KG1 (cell line): ENCODE data around the gene NPIPA3.
"Not testable (repeated sequence)": the region's sequence is repeated elsewhere in the genome, so short reads cannot be mapped to it uniquely, and the experiment has no call there.

Experiments
- DNase-seq: peaks from one replicate; lab custom pipeline; 2025; lab: John Stamatoyannopoulos, UW

NPIPA3 gene

DNA sequence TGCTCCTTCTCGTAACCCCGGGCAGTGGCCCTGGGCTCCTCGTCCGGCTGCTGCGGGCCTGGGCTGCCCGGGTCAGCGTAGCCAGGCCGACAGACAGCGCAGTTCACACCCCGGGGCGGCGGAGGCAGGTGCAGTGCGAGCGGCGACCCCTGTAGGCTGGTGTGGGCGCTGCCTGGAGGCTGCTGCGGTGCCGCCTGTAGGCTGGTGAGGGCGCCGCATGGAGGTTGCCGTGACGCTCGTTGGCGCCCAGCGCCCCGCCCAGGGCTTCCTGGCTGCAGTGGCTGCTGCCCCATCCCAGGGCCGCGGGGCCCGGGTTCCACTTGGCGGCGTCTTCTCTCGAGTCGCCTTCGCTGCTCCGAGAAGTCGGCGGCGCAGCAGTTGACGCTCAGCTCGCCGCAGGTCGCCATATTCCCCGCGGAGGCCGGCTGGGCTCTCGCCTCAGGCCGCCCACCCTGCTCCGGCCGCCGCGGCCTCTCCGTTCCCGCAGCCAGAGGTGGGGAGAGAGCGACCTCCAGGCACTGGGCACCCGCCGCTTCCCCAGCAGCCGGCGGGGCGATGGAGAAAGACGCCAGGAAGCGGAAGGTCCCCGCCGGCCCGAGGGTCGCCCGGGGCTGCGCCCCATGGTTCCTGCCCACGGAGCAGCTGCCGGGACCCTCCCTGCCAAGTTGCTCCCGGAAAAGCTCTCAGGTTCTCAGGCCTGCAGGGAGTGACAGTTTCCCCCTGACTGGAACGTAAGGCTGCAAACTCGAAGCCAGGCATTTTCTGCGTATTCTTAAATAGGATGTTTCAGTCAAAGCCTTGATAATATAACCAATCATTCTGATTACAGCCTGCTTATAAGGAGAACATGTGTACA, 39.3 kb downstream of the NPIPA3 start, which contains the start of gene NPIPA2:
Gene NPIPA2 (plus strand): TSS at position 261 of the 856 bp plus-strand sequence. CDS start 5,533 bp downstream, outside the sequence.
- not testable (repeated sequence) for DNase-seq

- not testable (repeated sequence) for DNase-seq
Measured at GRCh38 chr16:14773654-14774053, 70.4 kb downstream of the NPIPA3 start.

DNA sequence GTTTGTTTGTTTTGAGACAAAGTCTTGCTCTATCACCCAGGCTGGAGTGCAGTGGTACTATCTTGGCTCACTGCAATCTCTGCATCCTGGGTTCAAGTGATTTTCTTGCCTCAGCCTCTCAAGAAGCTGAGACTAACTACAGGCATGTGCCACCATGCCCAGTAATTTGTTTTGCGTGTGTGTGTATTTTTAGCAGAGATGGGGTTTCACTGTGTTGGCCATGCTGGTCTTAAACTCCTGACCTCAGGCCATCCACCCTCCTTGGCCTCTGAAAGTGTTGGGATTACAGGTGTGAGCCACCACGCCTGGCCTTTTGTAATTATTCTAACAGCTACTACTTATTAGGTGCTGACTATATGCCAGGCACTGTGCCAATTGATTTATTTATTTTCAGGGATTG, 72.4 kb downstream of the NPIPA3 start:
- DNase-seq, result not testable (repeated sequence)
